ENCODE measurements around the gene CETP.

Gene CETP

DNA sequence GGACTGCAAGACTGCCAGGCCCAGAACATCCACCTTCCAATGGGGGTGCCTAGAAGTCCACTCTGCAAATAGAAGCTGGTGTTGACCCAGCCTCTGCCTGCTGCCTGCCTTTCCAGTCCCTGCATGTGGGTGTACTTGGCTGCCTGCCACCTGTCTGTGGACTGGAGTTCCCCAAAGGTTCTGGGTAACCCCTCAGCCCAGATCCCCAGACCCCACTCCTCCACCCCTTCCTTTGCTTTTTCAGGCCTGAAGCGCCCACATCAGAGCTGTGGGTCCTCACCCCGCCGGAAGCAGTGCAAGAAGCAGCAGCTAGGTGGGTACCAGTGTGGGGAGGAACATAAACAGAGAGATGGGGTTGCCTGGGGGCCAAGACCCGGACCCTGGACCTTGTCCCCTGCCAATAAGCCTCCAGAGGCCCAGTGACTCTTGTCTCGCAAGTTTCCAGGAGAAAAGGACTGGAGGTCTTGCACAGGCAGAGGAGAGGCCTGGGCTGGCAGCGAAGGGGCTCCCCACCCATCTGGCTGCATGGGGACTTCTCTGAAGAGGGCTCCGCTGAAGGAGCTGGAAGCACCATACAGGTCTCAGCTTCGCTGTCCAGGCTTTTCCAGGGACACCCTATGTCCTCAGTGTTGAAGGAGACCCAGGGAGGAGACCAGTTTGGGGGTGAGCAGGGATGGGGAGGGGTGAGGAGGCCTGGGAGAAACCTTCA lies 61.9 kb downstream of the CETP start:
- DNase-seq: peak; percentile 60

DNA sequence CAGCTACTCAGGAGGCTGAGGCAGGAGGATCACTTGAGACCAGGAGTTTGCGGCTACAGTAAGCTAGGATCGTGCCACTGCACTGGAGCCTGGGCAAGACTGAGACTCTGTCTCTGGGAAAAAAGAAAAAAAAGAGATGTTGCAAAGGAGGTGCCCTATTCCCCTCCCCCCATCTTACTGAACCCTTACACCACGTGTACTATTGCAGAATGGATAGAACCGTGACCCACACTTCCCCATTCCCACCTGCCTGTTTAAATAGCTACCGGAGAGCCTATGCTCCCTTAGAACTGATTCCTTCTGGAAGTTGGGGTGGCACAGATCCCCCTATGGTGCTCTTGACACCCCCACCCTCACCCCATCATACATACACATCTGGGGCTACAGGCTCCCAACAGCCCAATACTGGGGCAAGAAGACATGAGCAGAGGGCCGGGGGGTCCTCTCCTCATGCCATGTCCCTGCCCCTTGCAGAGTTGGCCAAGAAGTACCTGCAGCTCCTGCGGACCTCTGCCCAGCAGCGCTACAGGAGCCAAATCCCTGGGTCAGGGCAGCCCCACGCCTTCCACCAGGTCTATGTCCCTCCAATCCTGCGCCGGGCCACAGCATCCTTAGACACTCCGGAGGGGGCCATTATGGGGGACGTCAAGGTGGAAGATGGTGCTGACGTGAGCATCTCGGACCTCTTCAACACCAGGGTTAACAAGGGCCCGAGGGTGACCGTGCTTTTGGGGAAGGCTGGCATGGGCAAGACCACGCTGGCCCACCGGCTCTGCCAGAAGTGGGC lies 63.3 kb downstream of the CETP start:
- DNase-seq: no peak

DNA sequence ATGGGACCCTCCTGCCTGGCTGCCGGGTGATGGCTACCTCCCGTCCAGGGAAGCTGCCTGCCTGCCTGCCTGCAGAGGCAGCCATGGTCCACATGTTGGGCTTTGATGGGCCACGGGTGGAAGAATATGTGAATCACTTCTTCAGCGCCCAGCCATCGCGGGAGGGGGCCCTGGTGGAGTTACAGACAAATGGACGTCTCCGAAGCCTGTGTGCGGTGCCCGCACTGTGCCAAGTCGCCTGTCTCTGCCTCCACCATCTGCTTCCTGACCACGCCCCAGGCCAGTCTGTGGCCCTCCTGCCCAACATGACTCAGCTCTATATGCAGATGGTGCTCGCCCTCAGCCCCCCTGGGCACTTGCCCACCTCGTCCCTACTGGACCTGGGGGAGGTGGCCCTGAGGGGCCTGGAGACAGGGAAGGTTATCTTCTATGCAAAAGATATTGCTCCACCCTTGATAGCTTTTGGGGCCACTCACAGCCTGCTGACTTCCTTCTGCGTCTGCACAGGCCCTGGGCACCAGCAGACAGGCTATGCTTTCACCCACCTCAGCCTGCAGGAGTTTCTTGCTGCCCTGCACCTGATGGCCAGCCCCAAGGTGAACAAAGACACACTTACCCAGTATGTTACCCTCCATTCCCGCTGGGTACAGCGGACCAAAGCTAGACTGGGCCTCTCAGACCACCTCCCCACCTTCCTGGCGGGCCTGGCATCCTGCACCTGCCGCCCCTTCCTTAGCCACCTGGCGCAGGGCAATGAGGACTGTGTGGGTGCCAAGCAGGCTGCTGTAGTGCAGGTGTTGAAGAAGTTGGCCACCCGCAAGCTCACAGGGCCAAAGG lies 64.4 kb downstream of the CETP start:
- DNase-seq: no peak

DNA sequence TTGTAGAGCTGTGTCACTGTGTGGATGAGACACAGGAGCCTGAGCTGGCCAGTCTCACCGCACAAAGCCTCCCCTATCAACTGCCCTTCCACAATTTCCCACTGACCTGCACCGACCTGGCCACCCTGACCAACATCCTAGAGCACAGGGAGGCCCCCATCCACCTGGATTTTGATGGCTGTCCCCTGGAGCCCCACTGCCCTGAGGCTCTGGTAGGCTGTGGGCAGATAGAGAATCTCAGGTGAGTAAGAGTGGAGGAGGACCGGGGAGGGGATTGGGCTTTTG lies 65.0 kb downstream of the CETP start:
- DNase-seq: no peak

DNA sequence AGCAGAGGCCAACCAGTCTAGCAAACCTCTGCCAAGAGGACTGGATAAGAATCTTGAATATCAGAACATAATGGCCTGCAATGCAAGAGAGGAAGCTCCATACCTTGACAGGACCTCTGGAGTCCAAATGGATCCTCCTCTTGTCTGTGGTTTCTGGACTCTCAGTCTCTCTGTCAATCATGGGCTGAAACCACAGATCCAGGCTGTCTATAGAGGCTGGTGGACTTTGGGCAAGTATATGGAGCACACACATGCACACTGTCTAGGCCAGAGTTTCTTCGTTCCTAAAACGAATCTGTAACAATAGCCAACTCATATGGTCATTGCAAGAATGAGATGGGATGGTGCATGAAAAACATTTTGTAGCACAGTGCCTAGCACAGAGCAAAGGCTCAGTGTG lies 65.3 kb downstream of the CETP start:
- DNase-seq: no peak

GRCh38 chr16:57028086-57028485 lies 66.3 kb downstream of the CETP start:
- no peak for DNase-seq

DNA sequence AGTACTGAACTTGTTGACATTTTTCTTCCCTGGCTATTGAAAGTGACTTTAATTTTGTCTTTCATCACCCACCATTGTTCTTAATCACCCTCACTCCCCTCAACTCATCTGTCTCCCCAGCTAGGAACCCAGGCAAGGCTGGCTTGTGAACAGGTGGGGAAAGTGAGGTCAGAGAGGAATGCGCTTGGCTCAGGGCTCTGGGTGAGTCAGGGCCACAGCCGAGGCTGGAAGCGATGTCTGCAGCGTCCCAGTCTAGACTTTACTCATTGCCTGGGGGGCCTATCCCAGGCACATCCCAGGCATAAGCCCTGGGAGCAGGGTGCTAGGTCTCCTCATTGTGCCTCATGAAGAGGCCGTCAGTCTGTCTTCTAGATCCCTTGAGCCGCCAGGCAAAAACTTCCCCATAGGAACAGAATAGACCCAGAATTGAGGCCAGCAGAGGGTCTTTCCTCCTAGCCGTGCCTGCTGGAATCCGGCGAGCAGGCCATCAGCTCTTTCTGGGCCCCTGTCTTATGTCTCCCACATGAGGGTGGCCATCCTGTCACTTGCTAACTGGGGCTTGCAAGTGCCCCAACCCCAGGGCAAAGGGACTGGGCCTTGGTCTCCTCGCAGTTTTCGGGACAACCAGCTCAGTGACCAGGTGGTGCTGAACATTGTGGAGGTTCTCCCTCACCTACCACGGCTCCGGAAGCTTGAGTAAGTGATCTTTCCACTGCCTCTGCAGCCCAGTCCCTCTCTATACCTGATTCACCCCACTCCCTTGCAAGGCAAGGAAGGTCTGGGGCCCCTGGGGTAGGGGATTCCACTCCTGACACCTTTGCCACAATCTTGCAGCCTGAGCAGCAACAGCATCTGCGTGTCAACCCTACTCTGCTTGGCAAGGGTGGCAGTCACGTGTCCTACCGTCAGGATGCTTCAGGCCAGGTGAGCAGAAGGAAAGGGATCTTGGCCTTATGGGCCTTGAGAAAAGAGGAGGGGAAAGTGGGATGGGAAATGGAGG lies 67.7 kb downstream of the CETP start:
- no peak for DNase-seq

- DNase-seq: no peak
Measured at GRCh38 chr16:57030346-57030902, 68.7 kb downstream of the CETP start.

DNA sequence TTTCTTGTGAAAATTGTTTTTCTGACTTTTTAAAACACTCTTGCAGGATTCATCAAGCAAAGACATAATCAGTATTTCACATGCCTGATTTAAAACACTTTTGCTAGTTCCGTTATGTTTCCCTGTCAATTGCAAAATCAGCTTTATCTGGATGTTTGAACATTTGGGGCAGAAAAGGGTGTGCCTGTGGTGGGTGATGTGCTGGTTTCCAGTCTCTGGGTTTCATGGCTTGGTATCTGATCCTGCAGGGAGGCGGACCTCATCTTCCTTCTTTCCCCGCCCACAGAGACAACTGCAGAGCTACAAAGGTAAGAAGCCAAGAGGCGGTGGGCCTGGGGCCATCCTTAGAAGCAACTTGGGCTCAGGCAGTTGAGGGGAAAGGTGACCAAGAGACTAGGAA lies 69.4 kb downstream of the CETP start:
- no peak for DNase-seq

GRCh38 chr16:57032346-57032745 lies 70.6 kb downstream of the CETP start:
- DNase-seq: no peak

- DNase-seq: no peak
Measured at GRCh38 chr16:57032931-57033330, 71.2 kb downstream of the CETP start.
